ENCODE data around the gene SIAH3. TPM values are rescaled to one million over a fixed set of nuclear protein-coding genes. Genes with fewer than 3 reads are reported as not detected.
A peak's percentile ranks its signal among the peaks of the same experiment; 100 is the strongest.

Gene SIAH3
- total RNA-seq (2014; rRNA removed; shearing (Covaris generic)) (not detected in 2 replicates), total RNA-seq (2022) (not detected in 2 replicates), Bru-seq, nascent RNA (not detected), BruChase-seq, experiment 1, labeled RNA remaining after a 6-hour chase (not detected), BruChase-seq, experiment 2, labeled RNA remaining after a 2-hour chase (percentile 2 among the genes with signal in this experiment)
- long read RNA-seq = 0 reads

GRCh38 chr13:45851171-45851921 is at the start of gene SIAH3:
Gene SIAH3 (minus strand): TSS chr13:45851753. CDS start chr13:45851629, 124 bp downstream.
- no TSS peak for BruUV-seq (replicated peaks)
- Histone ChIP-seq H3K4me3 (ENCODE audit: low read depth, low read length, poor library complexity, severe bottlenecking) (no peak within 1 kb of the TSS), H3K27ac (ENCODE audit: low read depth, low read length, poor library complexity, severe bottlenecking) (no peak within 1 kb of the TSS), H3K9me3 (ENCODE audit: low read length) (0 out of 2 replicates have a peak, but pooled peaks cover 7% of the 10 kb centered on the region), H2AFZ (ENCODE audit: low read length) (no peak within 1 kb of the TSS), H4K20me1 (ENCODE audit: insufficient read depth, low read length) (no peaks in the 10 kb centered on the region), H3K9me2 (ENCODE audit: insufficient read depth, low read length) (no peaks in the 10 kb centered on the region), H3K79me2 (ENCODE audit: insufficient read depth, low read depth, low read length) (no peaks in the 10 kb centered on the region), H3K36me3 (ENCODE audit: insufficient read depth, low read length) (no peaks in the 10 kb centered on the region), H3K4me1 (ENCODE audit: insufficient read depth, low read length, poor library complexity, severe bottlenecking) (no peaks in the 10 kb centered on the region), H3K4me2 (ENCODE audit: low read length) (no peak within 1 kb of the TSS)
- ChIA-PET CTCF (ENCODE audit: unreplicated experiment) (no interaction called here), POLR2A (no interaction called here)
- intact Hi-C loops (cut with micrococcal nuclease; ENCODE audit: unreplicated experiment) = no loop called here
- no peak for DNase-seq (ENCODE audit: low spot score)
- TF ChIP-seq EZH2phosphoT487 (IDR thresholded peaks at IDR 0.05; ENCODE audit: borderline replicate concordance, low read depth, low read length) (no peak), CTCF (conservative IDR thresholded peaks at IDR 0.05; ENCODE audit: low read length) (no peak)

- no peak overlapping the region for H3K4me3 ChIP-seq (ENCODE audit: low read depth, low read length, poor library complexity, severe bottlenecking)
- DNase-seq (ENCODE audit: low spot score) = no peak
- no peaks in the 10 kb centered on the region for H3K9me3 ChIP-seq (ENCODE audit: low read length)
- CTCF ChIA-PET (ENCODE audit: unreplicated experiment) = no interaction called here
- no peak overlapping the region for H2AFZ ChIP-seq (ENCODE audit: low read length)
- no peaks in the 10 kb centered on the region for H4K20me1 ChIP-seq (ENCODE audit: insufficient read depth, low read length)
- no peaks in the 10 kb centered on the region for H3K9me2 ChIP-seq (ENCODE audit: insufficient read depth, low read length)
- POLR2A ChIA-PET = interaction anchor here (0.6 kb wide), 1 partner anchor 9 kb away, joined by 3 read pairs; no protein-coding TSS in a partner anchor
- no peak overlapping the region for H3K4me2 ChIP-seq (ENCODE audit: low read length)
- H3K79me2 ChIP-seq (ENCODE audit: insufficient read depth, low read depth, low read length) = no peaks in the 10 kb centered on the region
- no peaks in the 10 kb centered on the region for H3K36me3 ChIP-seq (ENCODE audit: insufficient read depth, low read length)
- H3K27ac ChIP-seq (ENCODE audit: low read depth, low read length, poor library complexity, severe bottlenecking) = no peak overlapping the region
- TF ChIP-seq CTCF (conservative IDR thresholded peaks at IDR 0.05; ENCODE audit: low read length) (no peak), EZH2phosphoT487 (IDR thresholded peaks at IDR 0.05; ENCODE audit: borderline replicate concordance, low read depth, low read length) (no peak)
- intact Hi-C loops (cut with micrococcal nuclease; ENCODE audit: unreplicated experiment) = no loop called here
- no TSS peak for BruUV-seq (replicated peaks)
- no peaks in the 10 kb centered on the region for H3K4me1 ChIP-seq (ENCODE audit: insufficient read depth, low read length, poor library complexity, severe bottlenecking)
These were observed 47.9 kb upstream of the SIAH3 start for GRCh38 chr13:45899406-45899805.

GRCh38 chr13:45897562-45897961 is 46.0 kb upstream of the SIAH3 start:
- intact Hi-C loops (cut with micrococcal nuclease; ENCODE audit: unreplicated experiment) = no loop called here
- no peaks in the 10 kb centered on the region for H4K20me1 ChIP-seq (ENCODE audit: insufficient read depth, low read length)
- H3K4me2 ChIP-seq (ENCODE audit: low read length) = no peak overlapping the region
- CTCF ChIA-PET (ENCODE audit: unreplicated experiment) = no interaction called here
- no peaks in the 10 kb centered on the region for H3K4me1 ChIP-seq (ENCODE audit: insufficient read depth, low read length, poor library complexity, severe bottlenecking)
- H2AFZ ChIP-seq (ENCODE audit: low read length) = no peak overlapping the region
- TF ChIP-seq EZH2phosphoT487 (IDR thresholded peaks at IDR 0.05; ENCODE audit: borderline replicate concordance, low read depth, low read length) (no peak), CTCF (conservative IDR thresholded peaks at IDR 0.05; ENCODE audit: low read length) (no peak)
- no peak overlapping the region for H3K4me3 ChIP-seq (ENCODE audit: low read depth, low read length, poor library complexity, severe bottlenecking)
- H3K27ac ChIP-seq (ENCODE audit: low read depth, low read length, poor library complexity, severe bottlenecking) = no peak overlapping the region
- no peaks in the 10 kb centered on the region for H3K79me2 ChIP-seq (ENCODE audit: insufficient read depth, low read depth, low read length)
- no peak for DNase-seq (ENCODE audit: low spot score)
- POLR2A ChIA-PET = interaction anchor here (0.6 kb wide), 1 partner anchor 255 kb away, joined by 4 read pairs; no protein-coding TSS in a partner anchor
- no TSS peak for BruUV-seq (replicated peaks)
- no peaks in the 10 kb centered on the region for H3K36me3 ChIP-seq (ENCODE audit: insufficient read depth, low read length)
- H3K9me2 ChIP-seq (ENCODE audit: insufficient read depth, low read length) = no peaks in the 10 kb centered on the region
- H3K9me3 ChIP-seq (ENCODE audit: low read length) = no peaks in the 10 kb centered on the region
